Measurements from ENCODE around the gene PLEKHA6.

PLEKHA6 gene

GRCh38 chr1:204286315-204286714, 73.4 kb downstream of the PLEKHA6 start:
- DNase-seq (ENCODE audit: low spot score): no peak
- ChIA-PET POLR2A (ENCODE audit: low non-redundant PET) (no interaction called here), CTCF (interaction anchor here (0.6 to 1.7 kb wide), 2 partner anchors 77 to 897 kb away, joined by 5 read pairs; no protein-coding TSS in a partner anchor)
- H3K27ac ChIP-seq: no peak overlapping the region
- no peak for TF ChIP-seq CTCF (conservative IDR thresholded peaks at IDR 0.05; ENCODE audit: low read depth)

- POLR2A ChIA-PET (ENCODE audit: low non-redundant PET): no interaction called here
- TF ChIP-seq CTCF (conservative IDR thresholded peaks at IDR 0.05; ENCODE audit: low read depth): no peak
- DNase-seq (ENCODE audit: low spot score): no peak
- CTCF ChIA-PET: interaction anchor here (0.6 kb wide), 2 partner anchors 121 to 840 kb away, joined by 3 to 4 read pairs; no protein-coding TSS in a partner anchor
- no peak overlapping the region for H3K27ac ChIP-seq
Measured at GRCh38 chr1:204285436-204286305, 74.1 kb downstream of the PLEKHA6 start.

- POLR2A ChIA-PET (ENCODE audit: low non-redundant PET): no interaction called here
- H3K27ac ChIP-seq: no peak overlapping the region
- no peak for TF ChIP-seq CTCF (conservative IDR thresholded peaks at IDR 0.05; ENCODE audit: low read depth)
- CTCF ChIA-PET: interaction anchor here (0.6 to 0.7 kb wide), 4 partner anchors 15 to 839 kb away, joined by 3 to 4 read pairs (median 3); no protein-coding TSS in a partner anchor
- no peak for DNase-seq (ENCODE audit: low spot score)
Measured at GRCh38 chr1:204284929-204285328, 74.8 kb downstream of the PLEKHA6 start.

GRCh38 chr1:204283711-204284651, 75.7 kb downstream of the PLEKHA6 start:
- ChIA-PET CTCF (interaction anchor here (0.7 to 3.2 kb wide), 8 partner anchors 9 to 80 kb away, joined by 3 to 15 read pairs (median 4); no protein-coding TSS in a partner anchor), POLR2A (ENCODE audit: low non-redundant PET) (no interaction called here)
- H3K27ac ChIP-seq: no peak overlapping the region
- TF ChIP-seq CTCF (conservative IDR thresholded peaks at IDR 0.05; ENCODE audit: low read depth): no peak
- no peak for DNase-seq (ENCODE audit: low spot score)

- TF ChIP-seq CTCF (conservative IDR thresholded peaks at IDR 0.05; ENCODE audit: low read depth): no peak
- no peak overlapping the region for H3K27ac ChIP-seq
- ChIA-PET CTCF (interaction anchor here (0.5 to 3.2 kb wide), 8 partner anchors 8 to 1261 kb away, joined by 3 to 15 read pairs (median 5); no protein-coding TSS in a partner anchor), POLR2A (ENCODE audit: low non-redundant PET) (no interaction called here)
- DNase-seq (ENCODE audit: low spot score): no peak
Measured at GRCh38 chr1:204282761-204283221, 76.9 kb downstream of the PLEKHA6 start.
